Rectal smooth muscle tissue (tissue), 1 donor: ENCODE data around the gene CFAP97D2.
"Not testable (repeated sequence)": the region's sequence is repeated elsewhere in the genome, so short reads cannot be mapped to it uniquely, and the experiment has no call there.

ENCODE experiments used
- H3K27ac ChIP-seq: one replicate; pipeline ENCODE4 v1.7.0; 2013; ENCODE audit warnings: low read depth, low read length, inconsistent platforms
- H3K27me3 ChIP-seq: one replicate; pipeline ENCODE4 v1.7.0; 2013; ENCODE audit warnings: low read length; ENCODE audit not compliant: control insufficient read depth, insufficient read depth
- H3K36me3 ChIP-seq: one replicate; pipeline ENCODE4 v1.7.0; 2013; ENCODE audit warnings: low read length; ENCODE audit not compliant: control insufficient read depth, insufficient read depth
- H3K4me1 ChIP-seq: one replicate; pipeline ENCODE4 v1.7.0; 2013; ENCODE audit warnings: low read length; ENCODE audit not compliant: control insufficient read depth, insufficient read depth
- H3K4me3 ChIP-seq: one replicate; pipeline ENCODE4 v1.7.0; 2013; ENCODE audit warnings: low read length
- H3K9ac ChIP-seq: one replicate; pipeline ENCODE4 v1.7.0; 2013; ENCODE audit warnings: low read length

Gene CFAP97D2

DNA sequence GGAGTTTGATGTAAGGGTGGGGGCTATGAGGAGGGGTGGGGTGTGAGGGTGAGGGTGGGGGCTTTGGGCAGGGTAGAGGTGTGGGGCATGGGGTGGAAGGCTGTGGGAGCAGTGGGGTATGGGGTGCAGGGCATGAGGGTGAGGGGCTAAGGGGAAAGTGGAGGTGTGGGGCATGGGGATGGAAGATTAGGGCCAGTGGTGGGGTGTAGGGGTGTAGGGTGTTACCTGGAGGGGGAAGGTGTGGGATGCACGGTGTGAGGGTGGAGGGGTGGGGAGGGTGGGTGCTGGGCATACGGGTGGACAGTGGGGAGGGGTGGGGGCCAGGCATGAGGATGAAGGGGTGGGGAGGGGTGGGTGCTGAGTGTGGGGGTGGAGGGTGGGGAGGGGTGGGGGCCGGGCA lies 23.7 kb upstream of the CFAP97D2 start:
- no peak overlapping the region for H3K27ac ChIP-seq
- no peak overlapping the region for H3K4me3 ChIP-seq
- H3K9ac ChIP-seq: no peak overlapping the region
- no peaks in the 10 kb centered on the region for H3K36me3 ChIP-seq
- no peaks in the 10 kb centered on the region for H3K27me3 ChIP-seq
- H3K4me1 ChIP-seq: no peaks in the 10 kb centered on the region

DNA sequence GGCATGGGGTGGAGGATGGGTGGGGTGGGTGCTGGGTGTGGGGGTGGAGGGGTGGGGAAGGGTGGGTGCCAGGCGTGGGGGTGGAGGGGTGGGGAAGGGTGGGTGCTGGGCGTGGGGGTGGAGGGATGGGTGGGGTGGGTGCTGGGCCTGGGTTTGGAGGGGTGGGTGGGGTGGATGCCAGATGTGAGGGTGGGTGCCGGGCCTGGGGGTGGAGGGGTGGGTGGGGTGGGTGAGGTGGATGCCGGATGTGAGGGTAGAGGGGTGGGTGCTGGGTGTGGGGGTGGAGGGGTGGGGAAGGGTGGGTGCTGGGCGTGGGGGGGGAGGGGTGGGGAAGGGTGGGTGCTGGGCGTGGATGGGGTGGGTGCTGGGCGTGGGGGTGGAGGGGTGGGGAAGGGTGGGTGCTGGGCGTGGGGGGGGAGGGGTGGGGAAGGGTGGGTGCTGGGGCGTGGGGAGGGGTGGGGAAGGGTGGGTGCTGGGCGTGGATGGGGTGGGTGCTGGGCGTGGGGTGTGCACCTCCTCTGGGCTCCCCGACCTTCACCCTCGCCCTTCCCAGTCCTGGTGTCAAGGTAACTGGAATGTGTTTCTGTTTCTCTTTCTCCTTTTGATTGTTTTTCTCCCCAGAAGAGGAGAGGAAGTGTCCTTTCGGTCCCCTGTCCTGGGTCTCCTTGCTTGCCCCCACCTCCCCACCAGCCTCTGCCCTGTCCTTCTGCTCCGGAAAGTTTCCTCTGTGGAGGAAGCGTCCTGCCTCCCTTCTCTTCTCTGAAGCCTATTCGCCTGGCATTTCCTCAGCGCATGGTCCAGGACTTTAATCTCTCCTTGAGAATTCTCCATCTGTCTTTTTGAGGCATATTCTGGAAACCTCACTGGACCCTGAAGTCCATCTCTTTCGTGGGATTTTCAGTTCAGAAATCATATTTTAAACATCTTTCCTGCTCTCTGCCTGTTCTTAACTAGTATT lies 22.9 kb upstream of the CFAP97D2 start:
- no peak overlapping the region for H3K9ac ChIP-seq
- peak overlapping the region; percentile 3 for H3K4me3 ChIP-seq
- H3K27me3 ChIP-seq: no peaks in the 10 kb centered on the region
- no peaks in the 10 kb centered on the region for H3K4me1 ChIP-seq
- no peak overlapping the region for H3K27ac ChIP-seq
- no peaks in the 10 kb centered on the region for H3K36me3 ChIP-seq

DNA sequence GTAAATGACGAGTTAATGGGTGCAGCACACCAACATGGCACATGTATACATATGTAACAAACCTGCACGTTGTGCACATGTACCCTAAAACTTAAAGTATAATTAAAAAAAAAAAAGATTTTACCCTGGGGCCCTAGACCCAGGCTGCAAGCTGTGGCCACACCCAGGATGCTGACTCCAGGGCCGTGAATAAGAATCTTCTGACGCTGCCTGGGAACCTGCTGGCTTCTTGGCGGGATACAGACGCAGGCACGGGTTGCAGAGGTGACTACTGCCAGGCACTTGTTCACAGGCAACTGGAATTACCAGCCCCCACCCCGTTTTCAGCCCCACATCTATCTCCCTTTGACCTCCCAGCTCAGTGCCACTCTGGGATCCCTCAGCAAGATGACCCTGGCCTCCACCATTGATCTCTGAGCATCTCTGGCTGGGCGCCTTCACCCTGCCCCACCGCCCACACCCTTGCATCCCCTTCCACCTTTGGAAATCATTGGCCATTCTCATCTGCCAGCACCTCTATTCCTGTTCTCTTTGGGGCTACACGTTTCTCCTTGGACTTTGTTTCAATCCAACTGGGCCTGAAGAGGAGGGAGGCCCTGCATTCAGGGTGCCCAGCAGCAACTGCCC lies 21.1 kb upstream of the CFAP97D2 start:
- Histone ChIP-seq H3K9ac (no peak overlapping the region), H3K4me3 (no peak overlapping the region), H3K36me3 (no peaks in the 10 kb centered on the region), H3K27me3 (no peaks in the 10 kb centered on the region), H3K27ac (no peak overlapping the region), H3K4me1 (peaks cover 3% of the 10 kb centered on the region)

DNA sequence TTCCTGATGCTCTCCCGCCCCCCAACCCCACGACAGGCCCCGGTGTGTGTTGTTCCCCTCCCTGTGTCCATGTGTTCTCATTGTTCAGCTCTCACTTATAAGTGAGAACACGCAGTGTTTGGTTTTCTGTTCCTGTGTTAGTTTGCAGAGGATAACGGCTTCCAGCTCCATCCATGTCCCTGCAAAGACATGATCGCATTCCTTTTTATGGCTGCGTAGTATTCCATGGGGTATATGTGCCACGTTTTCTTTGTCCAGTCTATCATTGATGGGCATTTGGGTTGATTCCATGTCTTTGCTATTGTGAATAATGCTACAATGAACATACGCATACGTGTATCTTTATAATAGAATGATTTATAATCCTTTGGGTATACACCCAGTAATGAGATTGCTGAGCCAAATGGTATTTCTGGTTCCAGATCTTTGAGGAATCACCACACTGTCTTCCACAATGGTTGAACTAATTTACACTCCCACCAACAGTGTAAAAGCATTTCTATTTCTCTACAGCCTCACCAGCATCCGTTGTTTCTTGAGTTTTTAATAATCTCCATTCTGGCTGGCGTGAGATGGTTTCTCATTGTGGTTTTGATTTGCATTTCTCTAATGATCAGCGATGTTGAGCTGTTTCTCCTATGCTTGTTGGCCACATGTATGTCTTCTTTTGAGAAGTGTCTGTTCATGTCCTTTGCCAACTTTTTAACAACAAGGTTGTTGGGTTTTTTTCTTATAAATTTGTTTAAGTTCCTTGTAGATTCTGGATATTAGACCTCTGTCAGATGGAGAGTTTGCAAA lies 20.0 kb upstream of the CFAP97D2 start:
- not testable (repeated sequence) for H3K4me1 ChIP-seq, H3K27ac ChIP-seq, H3K27me3 ChIP-seq, H3K9ac ChIP-seq, H3K4me3 ChIP-seq, H3K36me3 ChIP-seq

DNA sequence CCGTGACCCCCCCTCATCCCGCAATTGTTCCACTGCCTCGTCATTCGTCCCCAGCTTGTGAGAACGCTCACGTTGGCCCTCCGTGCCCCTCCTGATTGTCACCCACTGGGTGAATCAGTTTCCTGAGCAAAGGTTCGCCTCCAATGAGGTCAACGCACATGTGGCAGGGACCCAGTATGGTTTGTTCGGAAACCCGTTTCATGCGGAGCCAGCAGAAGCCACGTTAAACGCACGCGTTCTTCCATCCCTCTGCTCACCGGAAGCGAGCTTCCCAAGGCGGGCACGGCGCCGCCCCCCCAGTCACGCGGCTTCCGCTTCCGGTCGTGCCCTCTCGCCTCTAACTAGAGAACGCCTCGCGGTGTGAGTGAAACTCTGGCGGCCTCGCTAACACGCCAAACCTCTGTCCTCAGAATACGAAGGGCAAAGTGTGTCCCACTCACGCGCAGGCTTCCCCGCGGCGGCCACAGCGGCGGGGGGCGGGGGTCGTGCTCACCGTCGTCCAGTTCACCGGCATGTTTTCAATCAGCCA lies 18.0 kb upstream of the CFAP97D2 start:
- Histone ChIP-seq H3K4me1 (peaks cover 6% of the 10 kb centered on the region), H3K36me3 (no peaks in the 10 kb centered on the region), H3K4me3 (no peak overlapping the region), H3K27me3 (no peaks in the 10 kb centered on the region), H3K9ac (no peak overlapping the region), H3K27ac (no peak overlapping the region)

DNA sequence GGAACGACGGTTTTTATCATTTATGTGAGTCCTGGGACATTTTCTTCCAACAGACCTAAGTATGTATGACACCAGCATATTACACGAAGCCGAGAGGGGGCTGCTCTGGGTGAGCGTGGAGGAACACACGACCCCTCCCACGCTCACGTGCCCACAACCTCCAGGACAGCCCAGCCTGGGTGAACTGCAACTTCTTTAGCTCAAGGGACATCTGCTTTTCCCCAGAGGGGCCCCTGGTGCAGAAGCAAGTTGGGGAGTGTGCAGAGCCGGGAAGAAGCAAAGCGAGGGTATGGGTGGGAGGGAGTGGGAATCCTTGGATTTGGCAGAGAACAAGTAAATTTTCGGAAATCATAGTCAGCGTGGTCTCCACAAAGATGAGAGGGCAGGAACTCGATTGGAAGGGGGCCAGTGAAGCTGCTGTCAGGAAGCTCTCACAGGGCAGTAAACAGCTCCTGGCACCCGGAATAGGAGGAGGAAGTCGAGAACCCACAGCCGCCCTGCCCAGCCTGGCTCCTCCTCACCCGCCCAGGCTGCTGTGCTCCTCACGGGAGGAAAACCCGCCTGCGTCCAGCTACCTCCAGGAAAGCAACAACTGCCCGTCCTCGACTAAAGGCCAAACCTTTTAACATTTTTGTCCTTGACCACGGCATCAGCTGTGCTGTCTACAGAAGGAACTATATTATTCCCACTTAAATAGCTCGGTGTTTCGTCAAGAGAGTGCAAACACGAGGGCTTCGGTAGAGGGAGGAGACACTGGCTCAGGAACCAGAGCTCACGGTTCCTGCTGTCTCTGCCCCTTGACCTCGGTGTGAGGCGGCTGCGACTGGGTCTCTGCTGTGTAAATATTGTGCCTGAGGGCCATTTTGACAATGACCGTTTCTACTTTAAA lies 17.2 kb upstream of the CFAP97D2 start:
- Histone ChIP-seq H3K36me3 (no peaks in the 10 kb centered on the region), H3K9ac (no peak overlapping the region), H3K4me1 (peaks cover 11% of the 10 kb centered on the region), H3K27me3 (no peaks in the 10 kb centered on the region), H3K27ac (no peak overlapping the region), H3K4me3 (peak overlapping the region; percentile 44)

DNA sequence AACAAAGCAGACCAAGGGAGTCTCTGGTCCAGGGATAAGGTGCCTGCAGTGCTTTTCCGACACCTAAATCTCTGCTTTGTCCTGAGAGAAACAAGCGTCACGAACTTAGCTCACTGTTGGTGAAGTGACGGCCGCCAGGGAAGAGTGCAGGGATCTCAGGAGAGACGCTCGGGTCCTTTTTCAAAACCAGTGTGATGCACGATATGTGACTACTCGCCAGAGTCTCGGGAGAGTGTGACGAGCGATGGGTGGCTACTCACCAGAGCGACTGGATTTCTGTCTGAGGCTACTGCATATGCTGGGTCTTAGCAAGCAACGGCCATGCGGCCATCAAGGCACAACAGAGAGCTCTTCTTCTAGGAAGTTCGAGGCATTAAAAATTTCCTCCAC lies 16.5 kb upstream of the CFAP97D2 start:
- no peak overlapping the region for H3K9ac ChIP-seq

DNA sequence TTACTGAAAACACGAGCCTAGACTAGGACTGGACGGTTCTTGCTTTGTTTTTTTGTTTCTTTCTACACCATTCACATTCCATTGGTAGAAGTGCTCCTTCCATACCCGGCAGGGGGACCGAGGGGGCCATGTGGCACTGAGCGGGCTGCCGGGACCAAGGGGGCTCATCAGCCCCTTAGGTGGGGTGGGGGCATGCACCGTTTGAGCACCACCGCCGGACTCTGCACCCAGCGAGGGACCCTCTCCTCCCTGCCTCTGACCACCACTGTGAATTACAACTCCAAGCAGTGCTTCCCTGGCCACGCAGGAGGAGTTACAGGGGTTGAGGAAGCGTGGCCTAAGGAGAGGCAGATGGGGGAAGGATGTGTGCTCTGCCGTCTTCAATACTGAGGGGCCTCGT lies 15.0 kb upstream of the CFAP97D2 start:
- Histone ChIP-seq H3K27me3 (no peaks in the 10 kb centered on the region), H3K27ac (no peak overlapping the region), H3K4me3 (no peak overlapping the region), H3K36me3 (no peaks in the 10 kb centered on the region), H3K9ac (no peak overlapping the region), H3K4me1 (peaks cover 13% of the 10 kb centered on the region)

More for the DNA sequence above, 16.5 kb upstream of the CFAP97D2 start:
- Histone ChIP-seq H3K4me3 (peak overlapping the region; percentile 44), H3K27ac (no peak overlapping the region), H3K36me3 (no peaks in the 10 kb centered on the region), H3K27me3 (no peaks in the 10 kb centered on the region), H3K4me1 (peaks cover 13% of the 10 kb centered on the region)

DNA sequence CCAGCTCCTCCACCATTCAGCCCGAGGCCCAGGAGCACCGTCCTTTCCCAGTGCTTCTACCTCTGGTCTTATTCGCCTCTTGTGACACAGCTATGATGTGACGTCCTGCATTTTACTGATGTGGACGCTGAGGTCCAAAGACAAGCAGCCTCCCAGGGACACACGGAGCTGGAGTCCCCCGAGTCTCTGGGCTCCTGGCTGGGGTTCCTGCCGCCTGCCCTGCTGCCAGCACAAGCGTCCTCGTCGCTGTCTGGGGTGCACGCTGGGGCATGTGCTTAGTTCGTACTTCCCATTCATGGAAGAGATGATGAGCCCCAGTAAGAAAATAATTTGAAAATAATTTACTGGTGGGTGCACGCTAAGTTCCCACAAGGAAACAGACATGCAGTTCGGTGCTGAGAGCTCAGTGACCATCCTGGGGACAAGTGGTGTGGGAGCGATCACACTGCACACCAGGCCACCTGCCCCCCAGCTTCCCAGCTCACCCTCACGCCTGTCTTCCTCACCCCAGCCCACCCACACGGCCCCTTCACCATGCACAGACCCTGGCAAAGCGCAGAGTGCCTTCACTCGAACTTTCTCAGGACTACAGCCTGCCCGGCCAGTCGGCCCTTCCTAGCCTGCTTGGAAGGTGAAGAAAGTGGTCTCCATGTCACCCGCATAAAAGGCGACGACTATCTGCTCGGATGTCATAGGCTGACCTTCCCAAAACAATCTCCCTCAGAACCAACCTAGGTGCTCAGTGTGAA lies 14.2 kb upstream of the CFAP97D2 start:
- no peak overlapping the region for H3K4me3 ChIP-seq
- H3K27me3 ChIP-seq: no peaks in the 10 kb centered on the region
- H3K36me3 ChIP-seq: no peaks in the 10 kb centered on the region
- H3K4me1 ChIP-seq: peaks cover 13% of the 10 kb centered on the region
- no peak overlapping the region for H3K27ac ChIP-seq
- H3K9ac ChIP-seq: no peak overlapping the region

DNA sequence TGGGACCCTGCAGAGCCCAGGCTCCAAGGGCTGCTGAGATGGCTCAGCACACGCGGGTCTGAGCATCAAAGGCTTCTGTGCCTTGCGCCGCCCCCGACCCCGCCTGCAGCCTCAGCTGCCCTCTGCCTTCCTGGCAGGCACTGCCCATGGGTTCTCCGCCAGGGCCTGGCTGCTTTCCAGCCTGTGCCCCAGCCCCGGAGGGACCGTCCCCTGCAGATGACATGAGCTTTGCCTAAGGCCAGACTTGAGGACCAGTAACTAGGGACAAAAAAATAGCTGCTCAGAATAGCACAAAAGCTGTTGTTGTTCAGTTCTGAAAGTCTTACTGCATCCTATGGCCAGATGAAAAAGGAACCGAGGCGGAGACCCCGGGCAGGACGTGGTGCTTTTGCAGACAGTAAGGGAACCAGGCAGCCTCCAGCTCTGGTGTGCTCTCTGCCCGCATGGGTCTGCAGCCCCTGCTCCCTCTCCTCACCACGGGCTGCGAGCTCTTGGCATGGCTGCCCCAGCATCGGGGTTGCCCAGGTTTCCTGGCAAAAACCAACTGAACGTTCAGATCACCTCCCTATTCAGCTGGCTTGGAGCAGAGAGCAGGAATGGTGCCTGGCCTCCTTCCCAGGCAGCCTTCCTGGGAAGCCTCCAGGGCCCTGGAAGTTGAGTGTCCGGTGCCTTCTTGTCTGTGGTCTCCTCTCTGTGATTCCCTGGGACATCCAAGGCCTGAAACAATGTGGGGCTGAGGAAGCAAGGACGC lies 12.5 kb upstream of the CFAP97D2 start:
- Histone ChIP-seq H3K27me3 (no peaks in the 10 kb centered on the region), H3K9ac (no peak overlapping the region), H3K4me3 (peak overlapping the region; percentile 44), H3K27ac (peak overlapping the region; percentile 19), H3K36me3 (no peaks in the 10 kb centered on the region), H3K4me1 (peaks cover 13% of the 10 kb centered on the region)
